Chondrocyte (in vitro differentiated cells): ENCODE data around the gene EIPR1. TPM values are rescaled to one million over a fixed set of nuclear protein-coding genes. Genes with fewer than 3 reads are reported as not detected.

Experiments
- DNase-seq: peaks from one replicate; pipeline ENCODE4 v3.0.0; 2021; ENCODE audit warnings: mixed read lengths, low spot score
- H3K27ac Mint-ChIP-seq: one replicate; pipeline ENCODE4 v1.8.0; 2021; ENCODE audit warnings: mild to moderate bottlenecking, moderate library complexity, mixed read lengths; ENCODE audit not compliant: unreplicated experiment
- H3K27me3 Mint-ChIP-seq: 2 replicates; pipeline ENCODE4 v1.8.0; 2021; ENCODE audit warnings: low read depth, mixed read lengths
- H3K36me3 Mint-ChIP-seq: 2 replicates; pipeline ENCODE4 v1.8.0; 2021; ENCODE audit warnings: low read depth, mixed read lengths
- H3K4me1 Mint-ChIP-seq: 2 replicates; pipeline ENCODE4 v1.8.0; 2021; ENCODE audit warnings: low read depth, mild to moderate bottlenecking, mixed read lengths
- H3K4me3 Mint-ChIP-seq: one replicate; pipeline ENCODE4 v1.8.0; 2021; ENCODE audit warnings: mild to moderate bottlenecking, moderate library complexity, mixed read lengths; ENCODE audit not compliant: unreplicated experiment
- H3K9me3 Mint-ChIP-seq: 2 replicates; pipeline ENCODE4 v1.8.0; 2021; ENCODE audit warnings: low read depth, mixed read lengths
- total RNA-seq: library from RNA; stranded (reverse); gene quantifications from 3 replicates; pipeline ENCODE4 v1.2.1, GENCODE V29; 2021
- TF ChIP-seq, protein P1 (sequence below): fragments of 200-600 bp; sonication (generic); IDR thresholded peaks from 2 replicates; pipeline ENCODE4 v1.5.0; 2021; ENCODE audit warnings: antibody characterized with exemption, mild to moderate bottlenecking, moderate library complexity

Gene EIPR1
- total RNA-seq, 1 donor from 2014 or later: 18.2 TPM

GRCh38 chr2:3399829-3400228, 22.2 kb upstream of the EIPR1 start:
- TF ChIP-seq, protein P1, sequence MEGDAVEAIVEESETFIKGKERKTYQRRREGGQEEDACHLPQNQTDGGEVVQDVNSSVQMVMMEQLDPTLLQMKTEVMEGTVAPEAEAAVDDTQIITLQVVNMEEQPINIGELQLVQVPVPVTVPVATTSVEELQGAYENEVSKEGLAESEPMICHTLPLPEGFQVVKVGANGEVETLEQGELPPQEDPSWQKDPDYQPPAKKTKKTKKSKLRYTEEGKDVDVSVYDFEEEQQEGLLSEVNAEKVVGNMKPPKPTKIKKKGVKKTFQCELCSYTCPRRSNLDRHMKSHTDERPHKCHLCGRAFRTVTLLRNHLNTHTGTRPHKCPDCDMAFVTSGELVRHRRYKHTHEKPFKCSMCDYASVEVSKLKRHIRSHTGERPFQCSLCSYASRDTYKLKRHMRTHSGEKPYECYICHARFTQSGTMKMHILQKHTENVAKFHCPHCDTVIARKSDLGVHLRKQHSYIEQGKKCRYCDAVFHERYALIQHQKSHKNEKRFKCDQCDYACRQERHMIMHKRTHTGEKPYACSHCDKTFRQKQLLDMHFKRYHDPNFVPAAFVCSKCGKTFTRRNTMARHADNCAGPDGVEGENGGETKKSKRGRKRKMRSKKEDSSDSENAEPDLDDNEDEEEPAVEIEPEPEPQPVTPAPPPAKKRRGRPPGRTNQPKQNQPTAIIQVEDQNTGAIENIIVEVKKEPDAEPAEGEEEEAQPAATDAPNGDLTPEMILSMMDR: no peak
- no peak overlapping the region for H3K27ac Mint-ChIP-seq
- no peak for DNase-seq
- no peak overlapping the region for H3K4me3 Mint-ChIP-seq
- H3K27me3 Mint-ChIP-seq: no peaks in the 10 kb centered on the region
- peaks cover 14% of the 10 kb centered on the region for H3K9me3 Mint-ChIP-seq
- no peaks in the 10 kb centered on the region for H3K4me1 Mint-ChIP-seq
- peaks cover 27% of the 10 kb centered on the region for H3K36me3 Mint-ChIP-seq

GRCh38 chr2:3399381-3399780, 21.8 kb upstream of the EIPR1 start:
- DNase-seq: no peak
- Mint-ChIP-seq H3K4me3 (no peak overlapping the region), H3K27me3 (no peaks in the 10 kb centered on the region), H3K4me1 (no peaks in the 10 kb centered on the region), H3K27ac (no peak overlapping the region), H3K36me3 (peaks cover 27% of the 10 kb centered on the region), H3K9me3 (peaks cover 15% of the 10 kb centered on the region)
- TF ChIP-seq, protein P1: no peak

- Mint-ChIP-seq H3K9me3 (peaks cover 15% of the 10 kb centered on the region), H3K4me1 (no peaks in the 10 kb centered on the region), H3K27me3 (no peaks in the 10 kb centered on the region), H3K4me3 (no peak overlapping the region), H3K36me3 (peaks cover 23% of the 10 kb centered on the region), H3K27ac (no peak overlapping the region)
- DNase-seq: no peak
- TF ChIP-seq, protein P1: no peak
Measured at GRCh38 chr2:3398857-3399256, 21.2 kb upstream of the EIPR1 start.

GRCh38 chr2:3396920-3397559, 19.4 kb upstream of the EIPR1 start:
- peaks cover 15% of the 10 kb centered on the region for H3K9me3 Mint-ChIP-seq
- H3K27me3 Mint-ChIP-seq: no peaks in the 10 kb centered on the region
- no peaks in the 10 kb centered on the region for H3K4me1 Mint-ChIP-seq
- no peak for DNase-seq
- no peak overlapping the region for H3K4me3 Mint-ChIP-seq
- TF ChIP-seq, protein P1: no peak
- H3K27ac Mint-ChIP-seq: no peak overlapping the region
- H3K36me3 Mint-ChIP-seq: peaks cover 24% of the 10 kb centered on the region

GRCh38 chr2:3392216-3392615, 14.6 kb upstream of the EIPR1 start:
- peaks cover 32% of the 10 kb centered on the region for H3K36me3 Mint-ChIP-seq
- peaks cover 15% of the 10 kb centered on the region for H3K9me3 Mint-ChIP-seq
- peaks cover 4% of the 10 kb centered on the region for H3K4me1 Mint-ChIP-seq
- no peaks in the 10 kb centered on the region for H3K27me3 Mint-ChIP-seq
- H3K27ac Mint-ChIP-seq: no peak overlapping the region
- no peak overlapping the region for H3K4me3 Mint-ChIP-seq
- no peak for DNase-seq
- TF ChIP-seq, protein P1: no peak
